ENCODE data around the gene ITPR1.
A peak's percentile ranks its signal among the peaks of the same experiment; 100 is the strongest.

GRCh38 chr3:4466741-4467521 is 26.2 kb upstream of the ITPR1 start, which contains the start of gene SUMF1:
- TF ChIP-seq YY1 (IDR thresholded peaks at IDR 0.05; ENCODE audit: insufficient read depth, insufficient read length) (peak; percentile 98), SUZ12 (IDR thresholded peaks at IDR 0.05; ENCODE audit: extremely low read depth, insufficient read depth, insufficient read length) (no peak)
